Heart left ventricle (tissue), 13 donors: ENCODE data around the gene SLC44A1.

ENCODE experiments used
- POLR2A ChIP-seq, 2 donors: fragments of 450-650 bp; IDR thresholded peaks; one replicate each; pipeline ENCODE4 v1.6.1; 2017; ENCODE audit warnings: antibody characterized with exemption in 2 of 2, mild to moderate bottlenecking in 2 of 2, moderate library complexity in 2 of 2
- TF ChIP-seq, protein P1 (sequence below), 12 donors: fragments of 200-600 bp; sonication (generic) in 4 of 12; IDR thresholded peaks; one replicate each; pipeline versions ENCODE4 v1.5.0 to v1.8.0; 2018 to 2022; ENCODE audit warnings: antibody characterized with exemption in 12 of 12, mild to moderate bottlenecking in 5 of 12
- donor health status: ischemic (EF 13 %, LVEDD 7.1; RV severe dilation, severe dysfunction).
- donor health status: DM: no; HTN: yes; CAD: no.
- donor health status: DM: no; HTN: no; CAD: no.
- donor health status: ischemic (EF 25% LVEDD 6.9; RV normal size, moderate dysfunction).
- donor health status: ischemic (EF 25% LVEDD 5.7; RV mildly dilated, moderate dysfunction).
- donor health status: ischemic (EF 35%, LVEDD 5.7; RV mildly dilated, moderate dysfunction).
- donor health status: nonischemic (EF 11% LVEDD 7.7; RV severe dilation, severe dysfunction).
- donor health status: DM: yes; HTN: yes; CAD: no.
- donor health status: PGD.
- donor health status: ischemic (EF 29% LVEDD 5.4; RV normal size, mild dysfunction).
- donor health status: nonischemic (EF 23%, LVEDD 6.1; RV moderate dilation, normal function).

DNA sequence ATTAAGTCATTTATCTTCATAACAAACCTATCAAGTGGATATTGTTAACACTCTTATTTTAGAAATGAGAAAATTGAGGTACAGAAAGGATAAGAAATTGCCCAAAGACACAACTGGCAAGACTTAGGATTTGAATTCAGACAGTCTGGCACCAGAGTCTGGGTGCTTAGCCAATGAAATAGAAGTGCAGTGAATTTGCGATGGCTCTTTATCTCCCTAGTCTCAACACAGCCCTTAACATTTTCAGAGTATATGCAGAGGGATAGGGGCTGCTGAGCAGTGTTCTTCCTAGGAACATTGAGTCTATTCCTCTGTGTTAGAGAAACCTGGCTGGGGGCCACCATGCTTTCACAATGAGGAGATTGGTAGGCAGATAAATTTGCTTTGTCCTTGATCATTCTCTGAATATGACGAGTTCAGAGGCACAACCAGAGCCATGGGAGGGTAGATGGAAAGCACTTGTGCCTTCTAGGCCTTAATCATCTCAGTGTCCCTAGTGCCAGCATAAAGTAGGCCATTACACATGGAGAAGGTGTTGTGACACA lies 197.2 kb downstream of the SLC44A1 start:
- no peak for TF ChIP-seq POLR2A (IDR thresholded peaks at IDR 0.05)
- TF ChIP-seq, protein P1, sequence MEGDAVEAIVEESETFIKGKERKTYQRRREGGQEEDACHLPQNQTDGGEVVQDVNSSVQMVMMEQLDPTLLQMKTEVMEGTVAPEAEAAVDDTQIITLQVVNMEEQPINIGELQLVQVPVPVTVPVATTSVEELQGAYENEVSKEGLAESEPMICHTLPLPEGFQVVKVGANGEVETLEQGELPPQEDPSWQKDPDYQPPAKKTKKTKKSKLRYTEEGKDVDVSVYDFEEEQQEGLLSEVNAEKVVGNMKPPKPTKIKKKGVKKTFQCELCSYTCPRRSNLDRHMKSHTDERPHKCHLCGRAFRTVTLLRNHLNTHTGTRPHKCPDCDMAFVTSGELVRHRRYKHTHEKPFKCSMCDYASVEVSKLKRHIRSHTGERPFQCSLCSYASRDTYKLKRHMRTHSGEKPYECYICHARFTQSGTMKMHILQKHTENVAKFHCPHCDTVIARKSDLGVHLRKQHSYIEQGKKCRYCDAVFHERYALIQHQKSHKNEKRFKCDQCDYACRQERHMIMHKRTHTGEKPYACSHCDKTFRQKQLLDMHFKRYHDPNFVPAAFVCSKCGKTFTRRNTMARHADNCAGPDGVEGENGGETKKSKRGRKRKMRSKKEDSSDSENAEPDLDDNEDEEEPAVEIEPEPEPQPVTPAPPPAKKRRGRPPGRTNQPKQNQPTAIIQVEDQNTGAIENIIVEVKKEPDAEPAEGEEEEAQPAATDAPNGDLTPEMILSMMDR (IDR thresholded peaks at IDR 0.05) = no peak
